ENCODE results near the gene RNASEH2B.

- TF ChIP-seq, protein P1, sequence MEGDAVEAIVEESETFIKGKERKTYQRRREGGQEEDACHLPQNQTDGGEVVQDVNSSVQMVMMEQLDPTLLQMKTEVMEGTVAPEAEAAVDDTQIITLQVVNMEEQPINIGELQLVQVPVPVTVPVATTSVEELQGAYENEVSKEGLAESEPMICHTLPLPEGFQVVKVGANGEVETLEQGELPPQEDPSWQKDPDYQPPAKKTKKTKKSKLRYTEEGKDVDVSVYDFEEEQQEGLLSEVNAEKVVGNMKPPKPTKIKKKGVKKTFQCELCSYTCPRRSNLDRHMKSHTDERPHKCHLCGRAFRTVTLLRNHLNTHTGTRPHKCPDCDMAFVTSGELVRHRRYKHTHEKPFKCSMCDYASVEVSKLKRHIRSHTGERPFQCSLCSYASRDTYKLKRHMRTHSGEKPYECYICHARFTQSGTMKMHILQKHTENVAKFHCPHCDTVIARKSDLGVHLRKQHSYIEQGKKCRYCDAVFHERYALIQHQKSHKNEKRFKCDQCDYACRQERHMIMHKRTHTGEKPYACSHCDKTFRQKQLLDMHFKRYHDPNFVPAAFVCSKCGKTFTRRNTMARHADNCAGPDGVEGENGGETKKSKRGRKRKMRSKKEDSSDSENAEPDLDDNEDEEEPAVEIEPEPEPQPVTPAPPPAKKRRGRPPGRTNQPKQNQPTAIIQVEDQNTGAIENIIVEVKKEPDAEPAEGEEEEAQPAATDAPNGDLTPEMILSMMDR (IDR thresholded peaks at IDR 0.05) = no peak
- TF ChIP-seq ZNF121 (CRISPR knock-in tag; IDR thresholded peaks at IDR 0.05) = no peak
- TF ChIP-seq, protein P2, sequence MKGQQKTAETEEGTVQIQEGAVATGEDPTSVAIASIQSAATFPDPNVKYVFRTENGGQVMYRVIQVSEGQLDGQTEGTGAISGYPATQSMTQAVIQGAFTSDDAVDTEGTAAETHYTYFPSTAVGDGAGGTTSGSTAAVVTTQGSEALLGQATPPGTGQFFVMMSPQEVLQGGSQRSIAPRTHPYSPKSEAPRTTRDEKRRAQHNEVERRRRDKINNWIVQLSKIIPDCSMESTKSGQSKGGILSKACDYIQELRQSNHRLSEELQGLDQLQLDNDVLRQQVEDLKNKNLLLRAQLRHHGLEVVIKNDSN (CRISPR knock-in tag; IDR thresholded peaks at IDR 0.05) = peak; percentile 39; the same call in 1 of the 2 replicates
- no peak for TF ChIP-seq ARID4B (CRISPR knock-in tag; IDR thresholded peaks at IDR 0.05; ENCODE audit: borderline replicate concordance)
- no peak for TF ChIP-seq ZNF138 (CRISPR knock-in tag; conservative IDR thresholded peaks at IDR 0.05)
- TF ChIP-seq CBFB (CRISPR knock-in tag; IDR thresholded peaks at IDR 0.05; ENCODE audit: low read depth) = no peak
Measured at GRCh38 chr13:50990818-50991506, 81.4 kb downstream of the RNASEH2B start.
